SJSA1 (cell line): Measurements from ENCODE around the gene MAML3. TPM values are rescaled to one million over a fixed set of nuclear protein-coding genes. Genes with fewer than 3 reads are reported as not detected.
"Not testable (repeated sequence)": the region's sequence is repeated elsewhere in the genome, so short reads cannot be mapped to it uniquely, and the experiment has no call there.

Source experiments
- DNase-seq, 2 experiments: peaks; one replicate each; pipeline ENCODE4 v3.0.0-alpha.2; 2015 to 2020; ENCODE audit warnings: low spot score in 2 of 2, low read depth in 1 of 2
- H3K27ac ChIP-seq: fragments of 250-450 bp; sonication (Bioruptor Pico); 2 replicates; pipeline ENCODE4 v1.5.1; 2020; ENCODE audit warnings: mild to moderate bottlenecking, moderate library complexity
- H3K27me3 ChIP-seq: fragments of 250-450 bp; sonication (Bioruptor Pico); replicated peaks from 2 replicates; pipeline ENCODE4 v1.5.1; 2020; ENCODE audit warnings: mild to moderate bottlenecking, moderate library complexity
- H3K36me3 ChIP-seq: fragments of 250-450 bp; sonication (Bioruptor Pico); 2 replicates; pipeline ENCODE4 v1.5.1; 2020; ENCODE audit warnings: mild to moderate bottlenecking
- H3K4me1 ChIP-seq: fragments of 250-450 bp; sonication (Bioruptor Pico); replicated peaks from 2 replicates; pipeline ENCODE4 v1.6.1; 2021; ENCODE audit warnings: mild to moderate bottlenecking
- H3K4me3 ChIP-seq: fragments of 250-450 bp; sonication (Bioruptor Pico); 2 replicates; pipeline ENCODE4 v1.5.1; 2020; ENCODE audit warnings: mild to moderate bottlenecking
- H3K9me3 ChIP-seq: fragments of 250-450 bp; sonication (Bioruptor Pico); replicated peaks from 2 replicates; pipeline ENCODE4 v1.5.1; 2020; ENCODE audit warnings: mild to moderate bottlenecking
- total RNA-seq: library from RNA; depleted of rRNA; stranded (reverse); fragments of >200 nt; shearing (Covaris generic); gene quantifications from 2 replicates; pipeline ENCODE4 v1.2.3, GENCODE V29; 2014

Gene MAML3
- total RNA-seq, 1 experiment from 2014 or later, result 1.8 TPM

DNA sequence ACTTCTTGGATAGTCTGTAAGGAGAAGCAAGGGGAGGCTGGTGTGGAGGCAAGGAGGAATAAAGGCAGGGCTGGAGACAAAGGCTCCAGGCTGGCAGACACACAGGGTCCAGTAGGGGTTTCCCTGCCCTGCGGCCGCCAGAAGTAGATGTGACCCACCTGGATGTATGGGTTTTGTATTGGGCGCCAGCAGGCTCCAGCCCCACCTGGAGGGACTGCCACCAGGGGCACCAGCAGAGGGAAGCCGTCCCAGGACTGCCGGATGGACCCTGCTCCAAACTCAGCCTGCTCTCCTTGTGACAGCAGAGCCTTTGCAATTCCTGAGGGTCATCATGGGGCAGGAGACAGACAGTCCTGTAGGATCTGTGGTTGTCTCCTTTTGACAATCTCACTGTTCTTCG, 435.6 kb downstream of the MAML3 start:
- no peak for DNase-seq

DNA sequence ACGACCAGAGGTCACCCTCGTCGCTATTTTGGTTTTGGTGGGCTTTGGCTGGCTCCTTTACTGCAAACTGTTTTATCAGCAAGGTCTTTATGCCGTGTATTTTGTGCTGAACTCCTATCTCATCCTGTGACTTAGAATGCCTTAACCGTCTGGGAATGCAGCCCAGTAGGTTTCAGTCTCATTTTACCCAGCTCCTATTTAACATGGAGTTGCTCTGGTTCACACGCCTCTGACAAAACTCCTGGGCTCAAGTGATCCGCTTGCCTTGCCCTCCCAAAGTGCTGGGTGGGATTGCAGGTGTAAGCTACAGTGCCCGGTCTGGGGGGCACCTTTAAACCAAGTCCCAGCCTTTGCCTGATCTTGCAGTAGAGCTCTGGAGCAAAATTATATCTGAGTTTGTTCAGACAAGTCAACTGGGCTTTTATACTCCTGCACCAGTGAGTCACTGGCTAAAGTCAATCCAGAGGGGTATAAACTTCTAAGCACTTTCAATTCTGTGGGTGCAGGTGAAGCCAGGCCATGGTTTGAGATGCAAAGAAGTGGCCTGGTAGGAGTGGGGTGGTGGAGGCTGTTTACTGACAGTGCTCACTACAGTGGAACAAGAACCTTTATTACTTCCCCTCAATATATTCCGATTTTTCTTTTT, 438.1 kb downstream of the MAML3 start:
- DNase-seq, result no peak
- no peaks in the 10 kb centered on the region for H3K9me3 ChIP-seq
- H3K27ac ChIP-seq, result no peak overlapping the region
- no peaks in the 10 kb centered on the region for H3K36me3 ChIP-seq
- H3K4me1 ChIP-seq, result no peaks in the 10 kb centered on the region
- H3K4me3 ChIP-seq, result no peak overlapping the region
- no peaks in the 10 kb centered on the region for H3K27me3 ChIP-seq

More for the DNA sequence above, 435.6 kb downstream of the MAML3 start:
- Histone ChIP-seq H3K4me3 (no peak overlapping the region), H3K27ac (no peak overlapping the region), H3K9me3 (no peaks in the 10 kb centered on the region), H3K4me1 (no peaks in the 10 kb centered on the region), H3K27me3 (no peaks in the 10 kb centered on the region), H3K36me3 (no peaks in the 10 kb centered on the region)

DNA sequence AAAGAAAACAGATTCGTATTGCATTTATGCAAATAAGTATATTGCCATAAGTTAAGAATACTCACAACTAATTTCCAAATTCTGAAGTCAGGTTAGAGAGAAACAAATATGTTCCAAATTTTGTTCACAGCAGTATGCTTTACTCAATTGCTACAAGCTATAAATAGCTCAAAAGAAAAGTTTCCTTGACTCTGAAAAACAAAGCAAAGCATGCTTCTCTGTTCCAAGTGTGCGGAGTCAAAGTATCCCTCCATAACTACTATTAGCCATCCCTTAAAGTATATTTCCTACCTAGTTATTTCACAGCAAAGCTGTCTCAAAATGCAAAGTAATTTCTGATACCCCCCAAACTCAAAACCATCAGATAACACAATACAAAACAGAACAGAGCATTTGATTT, 441.1 kb downstream of the MAML3 start:
- H3K36me3 ChIP-seq, result peaks cover 2% of the 10 kb centered on the region; the same call in 1 of the 2 replicates
- no peaks in the 10 kb centered on the region for H3K27me3 ChIP-seq
- no peaks in the 10 kb centered on the region for H3K9me3 ChIP-seq
- H3K27ac ChIP-seq, result no peak overlapping the region
- H3K4me1 ChIP-seq, result no peaks in the 10 kb centered on the region
- DNase-seq, result no peak
- H3K4me3 ChIP-seq, result no peak overlapping the region

DNA sequence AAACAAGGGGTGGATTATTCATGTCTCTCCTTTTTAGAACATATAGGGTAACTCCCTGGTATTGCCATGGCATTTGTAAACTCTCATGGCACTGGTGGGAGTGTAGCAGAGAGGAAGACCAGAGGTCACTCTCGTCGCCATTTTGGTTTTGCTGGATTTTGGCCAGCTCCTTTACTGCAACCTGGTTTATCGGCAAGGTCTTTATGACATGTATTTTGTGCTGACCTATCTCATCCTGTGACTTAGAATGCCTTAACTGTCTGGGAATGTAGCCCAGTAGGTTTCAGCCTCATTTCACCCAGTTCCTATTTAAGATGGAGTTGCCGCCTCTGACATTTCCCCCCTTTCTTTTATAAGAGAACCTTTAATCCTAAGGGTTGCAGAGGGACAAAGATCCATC, 442.5 kb downstream of the MAML3 start:
- Histone ChIP-seq H3K27me3 (no peaks in the 10 kb centered on the region), H3K27ac (no peak overlapping the region), H3K4me3 (no peak overlapping the region), H3K4me1 (no peaks in the 10 kb centered on the region), H3K36me3 (peaks cover 2% of the 10 kb centered on the region; the same call in 1 of the 2 replicates), H3K9me3 (no peaks in the 10 kb centered on the region)
- no peak for DNase-seq

DNA sequence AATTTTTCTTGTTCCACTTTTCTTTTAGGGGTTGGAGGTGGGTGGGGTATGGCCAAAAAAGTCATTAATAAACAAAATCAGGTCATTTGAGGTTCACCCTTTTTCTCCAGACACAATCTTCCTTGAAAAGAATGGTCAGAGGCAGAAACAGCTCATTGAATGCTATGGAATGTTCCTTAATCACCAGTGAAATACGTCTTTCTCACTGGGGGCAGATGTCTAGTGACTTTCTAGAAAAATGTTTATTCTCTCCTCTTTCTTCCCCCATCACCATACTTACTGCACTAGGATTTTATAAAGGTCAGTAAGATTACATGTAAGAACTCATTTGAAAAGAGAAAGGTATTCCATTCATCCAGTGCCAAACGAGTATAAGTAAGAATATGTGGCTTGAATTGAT, 443.9 kb downstream of the MAML3 start:
- no peak overlapping the region for H3K27ac ChIP-seq

DNA sequence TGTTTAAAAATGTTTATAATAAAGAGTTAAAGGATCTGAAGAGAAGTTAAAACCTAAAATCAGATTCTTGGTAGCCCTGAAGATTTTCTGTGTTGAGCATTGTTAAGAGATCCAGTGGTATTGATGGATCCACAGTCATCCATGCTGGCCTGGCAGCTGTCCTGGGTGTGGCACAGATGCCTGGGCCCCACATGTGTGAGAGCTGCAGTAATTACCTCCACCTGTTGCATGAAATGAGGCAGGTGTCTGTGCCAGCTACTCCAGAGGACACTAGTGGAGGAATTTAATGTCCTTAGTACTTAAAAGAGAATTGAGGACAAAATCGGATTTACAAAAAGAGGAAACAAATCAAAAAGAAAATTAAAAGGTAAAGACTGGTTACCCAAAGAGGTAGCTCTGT, 444.3 kb downstream of the MAML3 start:
- Histone ChIP-seq H3K4me1 (no peaks in the 10 kb centered on the region), H3K9me3 (no peaks in the 10 kb centered on the region), H3K4me3 (no peak overlapping the region), H3K36me3 (peaks cover 5% of the 10 kb centered on the region), H3K27ac (no peak overlapping the region), H3K27me3 (no peaks in the 10 kb centered on the region)
- DNase-seq, result no peak

More for the DNA sequence above, 443.9 kb downstream of the MAML3 start:
- no peaks in the 10 kb centered on the region for H3K9me3 ChIP-seq
- H3K4me3 ChIP-seq, result no peak overlapping the region
- no peaks in the 10 kb centered on the region for H3K27me3 ChIP-seq
- H3K4me1 ChIP-seq, result no peaks in the 10 kb centered on the region
- no peak for DNase-seq
- peaks cover 2% of the 10 kb centered on the region for H3K36me3 ChIP-seq

DNA sequence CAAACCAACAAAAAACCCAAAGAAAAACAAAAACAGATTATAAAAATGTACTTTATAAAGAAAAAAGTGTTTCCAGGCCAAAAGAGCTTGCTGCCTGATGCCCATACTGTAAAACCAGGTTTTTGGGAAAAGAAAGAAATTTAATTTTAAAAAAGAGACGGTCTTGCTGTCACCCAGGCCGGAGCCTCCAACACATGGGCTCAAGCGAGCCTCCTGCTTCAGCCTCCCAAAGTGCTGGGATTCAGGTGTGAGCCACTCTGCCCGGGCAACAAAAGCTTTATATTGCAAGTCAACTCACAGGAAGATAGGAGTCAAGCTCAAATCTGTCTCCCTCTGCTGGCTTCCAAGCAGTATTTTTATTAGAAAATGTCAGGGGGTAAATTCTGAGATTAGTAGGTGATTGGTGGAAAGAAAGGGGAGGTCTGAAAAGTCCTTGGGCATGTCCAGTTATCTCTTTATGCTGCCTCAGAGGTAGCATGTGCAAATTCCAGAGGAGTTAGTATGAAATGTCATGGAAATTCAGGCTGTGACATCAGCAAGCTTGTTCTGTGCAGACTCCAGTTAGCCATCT, 449.0 kb downstream of the MAML3 start:
- Histone ChIP-seq H3K27ac (no peak overlapping the region), H3K9me3 (no peaks in the 10 kb centered on the region), H3K4me1 (no peaks in the 10 kb centered on the region), H3K4me3 (no peak overlapping the region), H3K27me3 (no peaks in the 10 kb centered on the region), H3K36me3 (peaks cover 8% of the 10 kb centered on the region)
- no peak for DNase-seq

DNA sequence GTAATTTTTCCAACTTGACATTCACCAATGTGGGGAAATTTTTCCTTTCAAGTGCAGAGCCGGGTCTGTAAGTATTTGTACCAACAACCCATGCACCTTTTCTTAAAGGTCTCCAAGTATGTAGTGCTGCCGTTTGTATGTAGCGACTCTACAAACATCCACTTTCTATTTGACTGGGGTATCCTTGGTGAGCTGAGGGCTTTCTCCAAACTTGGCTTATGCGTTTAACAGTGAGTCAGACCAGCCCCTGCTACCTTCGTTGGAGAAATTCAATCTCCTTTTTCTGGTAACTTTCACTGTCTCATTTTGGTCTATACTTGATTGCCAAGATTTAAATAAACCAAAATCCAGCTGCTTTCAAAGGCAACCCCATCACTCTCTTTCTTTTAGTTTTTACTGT, 453.4 kb downstream of the MAML3 start:
- Histone ChIP-seq H3K27me3 (no peaks in the 10 kb centered on the region), H3K36me3 (peaks cover 20% of the 10 kb centered on the region), H3K4me3 (no peak overlapping the region), H3K9me3 (no peaks in the 10 kb centered on the region), H3K4me1 (no peaks in the 10 kb centered on the region), H3K27ac (no peak overlapping the region)
- DNase-seq, result no peak

DNA sequence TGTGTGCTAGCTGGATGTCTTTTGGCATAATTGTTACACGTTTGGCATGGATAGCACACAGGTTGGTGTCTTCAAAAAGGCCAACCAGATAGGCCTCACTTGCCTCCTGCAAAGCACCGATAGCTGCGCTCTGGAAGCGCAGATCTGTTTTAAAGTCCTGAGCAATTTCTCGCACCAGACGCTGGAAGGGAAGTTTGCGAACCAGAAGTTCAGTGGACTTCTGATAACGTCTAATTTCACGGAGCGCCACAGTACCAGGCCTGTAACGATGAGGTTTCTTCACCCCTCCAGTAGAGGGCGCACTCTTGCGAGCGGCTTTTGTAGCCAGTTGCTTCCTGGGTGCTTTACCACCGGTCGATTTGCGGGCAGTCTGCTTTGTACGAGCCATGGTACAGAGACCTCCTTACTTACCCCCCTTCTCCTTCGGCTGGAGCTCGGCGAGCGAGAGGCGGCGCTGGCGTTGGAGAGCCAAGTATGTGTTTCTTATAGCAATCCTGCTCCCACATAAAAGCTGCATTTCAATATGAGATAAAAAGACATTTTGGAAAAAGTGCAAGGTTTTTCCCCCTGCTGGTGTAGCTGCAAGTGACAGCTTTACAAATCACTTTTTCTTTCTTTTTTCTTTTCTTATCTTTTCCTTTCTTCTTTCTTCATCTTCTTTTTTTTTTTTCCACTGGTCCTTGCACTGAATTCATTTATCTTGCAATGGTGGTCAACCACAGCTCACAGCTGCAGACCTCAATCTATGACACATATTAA, 455.6 kb downstream of the MAML3 start:
- not testable (repeated sequence) for H3K4me3 ChIP-seq, H3K4me1 ChIP-seq, DNase-seq, H3K27me3 ChIP-seq, H3K9me3 ChIP-seq, H3K27ac ChIP-seq
- H3K36me3 ChIP-seq, result peaks cover 12% of the 10 kb centered on the region; the same call in 1 of the 2 replicates

DNA sequence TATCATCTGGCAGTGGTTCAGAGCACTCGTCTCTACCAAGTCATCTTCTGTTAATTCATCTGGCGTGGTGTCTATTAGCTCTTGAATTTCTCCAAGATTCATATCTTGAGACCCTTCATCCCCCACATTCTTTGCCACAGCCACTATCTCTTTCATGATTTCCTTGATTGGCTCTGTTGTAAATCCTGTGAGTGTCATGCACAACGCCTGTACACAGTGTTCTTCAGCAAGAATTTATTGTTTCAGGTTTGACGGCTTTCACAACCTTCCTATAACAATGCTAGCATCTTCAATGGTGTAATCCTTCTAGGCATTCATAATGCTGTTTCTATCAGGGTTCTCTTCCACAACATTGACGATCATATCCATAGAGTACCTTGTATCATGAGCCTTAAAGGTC, 457.5 kb downstream of the MAML3 start:
- Histone ChIP-seq H3K36me3 (peaks cover 12% of the 10 kb centered on the region; the same call in 1 of the 2 replicates), H3K27me3 (no peaks in the 10 kb centered on the region), H3K4me3 (no peak overlapping the region), H3K9me3 (no peaks in the 10 kb centered on the region), H3K4me1 (no peaks in the 10 kb centered on the region), H3K27ac (no peak overlapping the region)
- no peak for DNase-seq

DNA sequence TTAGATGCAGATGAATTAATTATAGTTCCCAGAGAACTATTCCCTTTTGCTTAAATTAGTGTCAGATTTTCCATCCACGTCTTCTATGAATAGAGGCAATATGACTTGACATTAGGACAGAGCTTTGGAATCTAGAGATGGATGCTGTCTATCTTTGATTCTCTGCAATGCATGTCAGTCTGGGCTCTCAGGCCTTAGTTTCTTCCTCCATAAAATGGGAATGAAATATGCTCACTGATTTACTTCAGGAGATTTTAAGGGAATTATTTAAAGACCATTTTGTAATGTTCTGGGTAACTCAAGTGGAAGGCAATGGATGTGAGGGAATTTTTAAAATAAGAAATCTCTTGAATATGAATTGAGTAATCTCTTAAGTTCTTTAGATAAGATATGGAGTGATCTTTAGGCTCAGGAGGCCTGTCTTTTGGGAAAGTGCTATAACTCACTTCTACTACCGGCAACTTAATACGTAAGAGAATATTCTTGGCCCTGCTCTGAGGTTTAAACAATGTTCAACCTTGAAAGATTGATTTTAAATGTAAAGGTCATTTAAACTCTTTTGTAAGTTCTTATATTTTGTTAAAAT, 459.4 kb downstream of the MAML3 start:
- peaks cover 1% of the 10 kb centered on the region; the same call in 1 of the 2 replicates for H3K4me1 ChIP-seq
- peaks cover 12% of the 10 kb centered on the region; the same call in 1 of the 2 replicates for H3K36me3 ChIP-seq
- H3K4me3 ChIP-seq, result no peak overlapping the region
- DNase-seq, result no peak
- no peaks in the 10 kb centered on the region for H3K27me3 ChIP-seq
- H3K27ac ChIP-seq, result no peak overlapping the region
- H3K9me3 ChIP-seq, result no peaks in the 10 kb centered on the region

DNA sequence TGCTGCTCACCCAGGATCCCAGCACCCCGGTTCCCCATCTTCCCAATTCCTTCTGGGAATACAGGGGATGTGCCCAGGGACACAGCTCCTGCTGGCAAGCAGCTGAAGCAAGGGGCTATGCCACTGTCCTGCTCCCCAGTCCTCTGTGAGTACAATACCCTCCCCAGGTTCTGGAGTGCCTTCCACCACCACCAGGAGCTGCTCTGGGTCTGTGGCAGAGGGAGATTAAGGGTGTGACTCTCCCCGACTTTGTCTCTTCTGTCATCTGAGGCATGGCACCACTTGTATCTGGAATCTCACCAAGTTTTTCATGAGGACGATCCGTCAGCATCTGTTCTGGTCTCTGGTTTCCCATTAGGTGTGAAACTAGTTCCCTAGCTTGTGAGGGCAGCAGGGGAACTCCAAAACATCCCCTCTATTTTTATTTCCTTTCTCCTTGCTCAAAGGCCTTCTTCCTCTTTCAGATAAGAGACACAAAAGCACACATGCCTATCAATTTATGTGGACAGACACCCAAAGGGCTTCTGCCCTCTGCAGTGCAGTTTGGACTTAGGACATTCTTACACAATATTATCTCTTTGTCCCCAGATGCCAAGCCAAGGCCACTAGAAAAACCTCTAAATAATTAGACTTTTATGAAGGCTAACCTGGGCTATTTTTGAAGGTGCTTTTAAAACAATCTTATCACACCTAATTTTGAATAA, 461.5 kb downstream of the MAML3 start:
- DNase-seq, result no peak
- no peaks in the 10 kb centered on the region for H3K9me3 ChIP-seq
- H3K4me1 ChIP-seq, result peaks cover 6% of the 10 kb centered on the region; the same call in 1 of the 2 replicates
- no peaks in the 10 kb centered on the region for H3K27me3 ChIP-seq
- H3K36me3 ChIP-seq, result peaks cover 12% of the 10 kb centered on the region; the same call in 1 of the 2 replicates
- no peak overlapping the region for H3K4me3 ChIP-seq
- H3K27ac ChIP-seq, result no peak overlapping the region

DNA sequence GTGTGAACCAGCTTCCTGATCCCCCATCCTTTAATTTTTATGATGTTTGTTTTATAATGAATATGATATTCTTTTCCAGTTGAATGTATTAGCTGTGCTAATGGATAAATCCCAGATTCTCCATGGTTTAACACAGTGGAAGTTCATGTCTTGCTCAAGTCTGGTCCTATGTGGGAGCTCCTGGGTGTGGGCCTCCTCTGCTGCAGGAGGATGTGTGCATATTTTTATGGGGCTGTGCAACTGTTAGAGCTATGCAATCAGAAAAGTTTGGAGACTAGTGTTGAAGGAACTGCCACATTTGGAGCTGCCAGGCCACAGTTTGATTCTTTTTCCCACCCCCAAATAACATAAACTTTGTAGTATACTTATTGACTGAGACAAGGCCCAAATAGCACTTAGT, 463.6 kb downstream of the MAML3 start:
- Histone ChIP-seq H3K4me1 (peaks cover 6% of the 10 kb centered on the region; the same call in 1 of the 2 replicates), H3K4me3 (no peak overlapping the region), H3K27ac (no peak overlapping the region), H3K9me3 (no peaks in the 10 kb centered on the region), H3K36me3 (no peaks in the 10 kb centered on the region; the same call in 1 of the 2 replicates), H3K27me3 (no peaks in the 10 kb centered on the region)
- DNase-seq, result no peak
